GM15510 (cell line): Measurements from ENCODE around the gene HHLA2.

Source experiments
- POLR2A ChIP-seq: IDR thresholded peaks from 3 replicates; pipeline ENCODE4 v1.6.1; 2011; ENCODE audit warnings: borderline replicate concordance; ENCODE audit not compliant: insufficient read length; ENCODE audit errors: extremely low read depth

The HHLA2 gene

DNA sequence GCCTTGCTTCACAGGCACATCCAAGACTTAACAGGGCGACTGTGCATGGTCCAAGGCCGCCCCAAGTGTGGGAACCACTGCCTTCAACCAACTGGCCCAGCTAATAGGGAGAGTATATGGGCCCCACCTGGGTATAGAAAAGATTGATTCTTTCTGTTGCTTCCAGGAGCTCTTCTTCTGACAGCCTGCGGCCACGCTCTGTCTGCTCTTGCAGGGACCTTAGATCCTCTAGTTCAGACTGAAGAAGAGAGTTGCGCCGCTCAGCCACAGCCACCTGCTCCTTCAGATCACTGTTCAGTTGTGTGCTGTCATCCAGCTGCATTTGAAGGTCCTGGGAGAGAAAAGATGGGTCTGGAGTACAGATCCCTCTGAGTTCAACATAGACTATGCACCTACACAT lies 102.2 kb downstream of the HHLA2 start:
- no peak for TF ChIP-seq POLR2A

DNA sequence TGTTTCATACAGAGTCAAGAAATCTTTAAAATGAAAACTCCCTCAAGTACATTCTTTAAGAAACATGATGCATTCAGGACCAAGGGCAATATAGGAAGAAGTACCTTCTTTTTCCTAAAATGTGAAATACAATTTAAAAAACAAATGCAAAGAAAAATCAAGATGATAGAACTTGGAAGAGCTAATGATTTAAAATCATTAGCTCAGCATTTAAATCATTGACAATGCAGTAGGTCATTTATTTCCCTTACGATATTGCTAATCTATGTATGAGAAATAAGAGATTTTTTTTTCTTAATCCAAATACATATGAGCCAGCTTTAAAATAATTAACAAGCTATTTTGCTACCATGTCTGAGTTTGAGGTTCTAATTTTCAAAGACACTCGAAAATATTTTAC lies 105.5 kb downstream of the HHLA2 start:
- TF ChIP-seq POLR2A: no peak

DNA sequence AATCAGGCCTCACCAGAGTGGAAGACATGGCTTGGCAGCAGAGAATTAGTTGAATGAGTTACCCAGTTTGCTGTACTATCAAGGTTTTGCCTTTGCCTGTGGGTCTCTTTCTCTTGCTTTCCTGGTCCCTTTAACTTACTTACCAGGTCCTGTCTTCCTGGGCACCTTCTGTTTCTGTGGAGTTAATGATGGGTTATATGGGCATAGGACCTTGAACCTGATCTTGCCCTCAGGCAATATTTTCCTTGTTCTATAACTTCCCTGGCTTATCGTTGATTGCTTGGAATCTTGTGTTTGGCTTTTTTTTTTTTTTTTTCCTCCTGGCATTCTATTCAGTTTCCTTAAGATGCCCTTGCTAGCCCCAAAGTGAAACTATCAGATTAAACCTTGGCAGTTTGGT lies 106.8 kb downstream of the HHLA2 start:
- no peak for TF ChIP-seq POLR2A

DNA sequence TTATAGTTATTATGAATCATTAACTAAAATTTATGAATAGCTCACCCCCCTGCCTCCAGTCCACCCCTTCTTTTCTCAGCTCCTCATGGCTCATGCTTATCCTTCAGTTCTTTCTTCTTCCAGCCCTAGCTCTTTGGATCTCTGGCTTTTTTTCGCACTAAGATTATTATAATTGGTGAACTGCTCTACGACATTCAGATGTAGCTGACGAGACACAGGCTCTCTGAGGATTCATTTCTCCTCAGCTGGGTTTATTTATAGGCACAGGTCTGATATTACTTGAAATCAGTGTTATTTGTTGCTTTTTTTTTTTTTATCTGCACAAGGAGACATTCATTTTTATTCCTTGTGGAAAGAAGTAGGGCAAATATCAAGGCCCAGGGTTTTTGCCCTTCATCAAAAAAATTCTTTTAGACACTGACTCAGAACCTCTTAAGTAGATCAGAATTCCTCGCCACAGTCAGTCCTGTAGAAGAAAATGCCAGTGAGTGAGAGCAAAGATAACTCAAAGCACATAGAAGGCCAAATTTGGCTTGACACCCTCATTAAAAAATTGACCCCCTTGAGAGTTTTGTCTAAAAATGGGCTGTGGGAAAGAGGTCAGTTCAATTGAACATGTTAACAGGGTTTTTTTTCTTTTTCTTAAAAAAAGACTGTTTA lies 107.5 kb downstream of the HHLA2 start:
- no peak for TF ChIP-seq POLR2A

DNA sequence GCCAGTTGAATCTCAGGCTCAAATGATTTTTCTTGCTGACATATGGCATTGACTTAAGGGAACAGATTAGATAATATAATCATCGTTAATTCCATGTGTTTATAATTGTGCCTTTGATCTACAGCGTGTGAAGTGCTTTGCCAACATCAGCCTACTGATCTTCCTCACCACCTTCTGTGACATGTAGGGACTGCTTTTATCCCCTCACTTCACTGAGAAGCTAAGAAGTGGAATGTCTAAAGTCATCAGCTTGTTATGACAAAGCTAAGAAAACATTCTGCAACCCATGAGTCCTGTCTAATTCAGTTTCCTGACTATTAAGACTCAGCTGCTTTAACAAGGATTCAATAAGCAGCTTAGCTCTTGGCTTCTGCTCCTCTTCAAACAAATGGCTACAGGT lies 108.0 kb downstream of the HHLA2 start:
- TF ChIP-seq POLR2A: no peak

DNA sequence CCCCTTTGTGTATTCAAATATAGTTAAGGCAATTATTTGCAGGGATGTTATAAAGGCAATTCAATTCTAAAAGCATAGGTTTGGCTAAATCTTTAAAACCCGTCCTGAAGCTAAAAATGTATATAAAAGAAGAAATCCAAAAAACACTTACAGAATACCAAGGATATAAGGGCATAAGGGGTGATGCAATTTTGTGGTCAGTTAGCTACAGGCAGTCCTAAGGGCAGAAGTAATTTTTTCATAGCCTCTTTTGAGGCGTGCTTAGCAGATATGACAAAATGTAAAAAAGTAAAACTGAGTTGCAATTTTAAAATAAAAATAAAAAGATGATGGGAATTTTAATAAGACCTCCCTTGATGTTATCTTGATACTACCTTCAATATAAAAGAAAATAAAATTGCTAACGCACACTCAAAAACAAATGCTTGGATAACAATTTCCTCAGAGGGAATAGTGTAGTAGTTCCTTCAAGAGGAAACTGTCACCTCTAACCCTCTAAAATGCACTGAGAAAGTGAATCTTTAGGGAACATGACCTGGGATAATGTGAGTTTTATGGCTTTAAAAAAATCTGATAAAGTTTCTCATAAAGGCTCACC lies 109.8 kb downstream of the HHLA2 start:
- no peak for TF ChIP-seq POLR2A

DNA sequence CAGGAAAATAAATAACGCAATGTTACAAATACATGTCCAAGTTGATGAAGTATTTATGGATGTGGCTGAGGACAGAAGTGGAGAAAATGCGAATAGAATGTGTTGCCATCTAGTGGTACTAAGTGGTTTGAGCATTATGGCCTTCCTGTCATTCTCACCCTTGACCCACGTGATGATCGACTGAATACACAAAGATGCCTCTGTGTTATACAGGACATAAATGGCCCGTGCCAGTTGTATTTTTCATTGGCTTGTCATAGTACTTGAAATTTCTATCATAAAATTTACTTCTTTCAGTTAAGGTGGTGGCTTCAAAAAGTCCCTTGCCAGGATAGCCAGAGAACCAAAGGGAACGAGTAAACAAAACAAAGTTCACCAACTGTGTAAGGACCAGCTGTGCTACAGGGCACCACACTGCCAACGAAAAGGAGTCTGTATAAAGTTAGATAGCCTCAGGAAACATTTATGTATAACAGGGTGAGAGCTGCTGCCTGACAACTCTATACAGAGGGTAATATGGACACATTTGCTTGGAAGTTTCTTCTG lies 110.4 kb downstream of the HHLA2 start:
- TF ChIP-seq POLR2A: no peak

DNA sequence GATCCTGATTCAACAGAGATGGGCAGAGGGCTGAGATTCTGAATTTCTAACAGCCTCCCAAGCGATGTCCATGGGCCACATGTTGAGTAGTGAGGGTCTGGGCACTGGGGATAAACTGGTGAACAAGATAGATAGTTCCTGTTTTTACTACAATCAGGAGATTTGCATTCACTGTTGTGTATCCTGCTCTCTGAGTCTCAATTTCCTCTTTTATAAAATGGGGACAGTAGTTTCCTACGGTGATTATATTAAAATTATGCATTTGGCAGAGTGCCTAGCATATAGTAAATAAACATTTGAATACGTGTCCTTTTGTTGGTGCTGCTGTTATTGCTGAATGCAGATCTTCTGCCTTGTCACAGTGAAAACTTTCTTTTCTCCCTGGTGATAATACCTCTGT lies 111.5 kb downstream of the HHLA2 start:
- no peak for TF ChIP-seq POLR2A

DNA sequence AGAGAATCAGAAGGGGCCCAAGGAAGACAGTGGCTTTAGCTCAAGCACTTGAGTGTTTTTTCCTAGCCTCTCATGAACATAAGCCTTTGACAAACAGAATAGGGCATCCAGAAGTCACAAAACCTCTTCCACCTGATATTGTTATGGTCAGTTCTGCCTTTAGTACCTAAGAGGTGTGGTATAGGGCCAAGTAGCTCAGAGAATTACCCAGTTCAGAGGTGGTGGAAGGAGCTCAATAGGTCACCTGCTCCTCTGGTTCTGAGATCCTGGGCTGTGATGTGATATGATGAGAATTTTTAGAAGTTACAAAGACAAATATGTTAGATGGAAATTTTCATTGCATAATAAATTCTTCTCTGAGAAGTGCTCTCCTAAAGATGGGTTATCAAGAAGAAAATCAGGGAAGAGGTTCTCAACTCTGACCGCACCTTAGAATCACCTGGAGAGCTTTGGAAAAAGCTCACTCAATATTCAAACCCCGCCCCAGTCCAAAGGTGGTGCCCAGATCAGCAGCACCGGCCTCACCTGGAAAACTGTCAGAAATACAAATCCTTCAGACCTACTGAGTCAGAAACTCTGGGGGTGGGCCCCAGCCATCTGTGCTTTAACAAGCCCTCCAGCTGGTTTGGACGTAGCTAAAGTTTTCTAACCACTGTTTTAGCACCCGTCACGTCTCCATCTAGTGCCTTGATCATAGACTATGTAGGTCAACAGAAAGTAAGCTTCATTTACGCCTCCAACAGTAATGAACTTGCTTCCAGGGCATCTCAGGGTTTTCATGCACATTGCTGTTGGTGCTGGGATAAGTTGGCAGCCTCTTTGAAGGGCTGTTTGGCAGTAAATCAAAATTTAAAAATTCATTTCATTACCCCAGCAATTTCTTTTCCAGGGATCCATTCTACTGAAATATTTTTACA lies 112.8 kb downstream of the HHLA2 start:
- TF ChIP-seq POLR2A: no peak

DNA sequence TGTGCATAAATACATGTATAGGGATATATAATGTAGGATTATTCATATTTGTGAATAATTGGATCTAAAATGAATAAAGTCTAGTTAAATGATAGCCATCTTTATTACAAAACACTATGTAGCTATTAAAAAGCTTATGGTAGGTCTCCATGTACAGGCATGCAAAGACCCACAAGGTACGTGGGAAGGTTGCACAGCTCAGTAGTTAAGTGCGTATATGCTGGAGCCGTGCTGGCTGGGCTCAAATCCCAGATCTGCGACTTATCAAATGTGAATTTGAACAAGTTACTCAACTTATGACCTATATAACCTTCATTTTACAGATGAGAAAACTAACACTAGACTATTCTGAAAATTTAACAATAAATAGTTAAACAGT lies 113.4 kb downstream of the HHLA2 start:
- no peak for TF ChIP-seq POLR2A

DNA sequence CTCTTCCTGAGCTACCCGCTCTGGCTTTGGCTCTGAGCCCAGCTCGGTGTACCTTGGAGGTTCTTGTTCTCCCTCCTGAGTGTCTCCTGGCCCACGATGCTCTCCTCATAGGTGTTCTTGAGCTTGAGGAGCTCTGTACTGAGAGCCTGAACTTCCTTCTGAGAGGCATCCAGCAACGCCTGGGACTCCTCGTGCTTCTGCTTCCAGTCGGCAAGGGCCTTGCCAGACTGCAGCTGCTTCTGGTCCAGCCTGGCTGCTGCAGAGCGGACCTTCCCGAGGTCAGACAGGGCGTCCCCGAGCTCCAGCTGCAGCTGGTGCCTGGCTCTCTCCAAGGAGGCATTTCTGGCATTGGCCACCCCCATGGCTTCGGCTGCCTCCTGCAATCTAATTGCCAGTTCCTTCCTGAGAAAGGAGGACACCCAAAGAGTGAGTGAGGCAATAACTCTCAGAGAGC lies 114.2 kb downstream of the HHLA2 start:
- no peak for TF ChIP-seq POLR2A

DNA sequence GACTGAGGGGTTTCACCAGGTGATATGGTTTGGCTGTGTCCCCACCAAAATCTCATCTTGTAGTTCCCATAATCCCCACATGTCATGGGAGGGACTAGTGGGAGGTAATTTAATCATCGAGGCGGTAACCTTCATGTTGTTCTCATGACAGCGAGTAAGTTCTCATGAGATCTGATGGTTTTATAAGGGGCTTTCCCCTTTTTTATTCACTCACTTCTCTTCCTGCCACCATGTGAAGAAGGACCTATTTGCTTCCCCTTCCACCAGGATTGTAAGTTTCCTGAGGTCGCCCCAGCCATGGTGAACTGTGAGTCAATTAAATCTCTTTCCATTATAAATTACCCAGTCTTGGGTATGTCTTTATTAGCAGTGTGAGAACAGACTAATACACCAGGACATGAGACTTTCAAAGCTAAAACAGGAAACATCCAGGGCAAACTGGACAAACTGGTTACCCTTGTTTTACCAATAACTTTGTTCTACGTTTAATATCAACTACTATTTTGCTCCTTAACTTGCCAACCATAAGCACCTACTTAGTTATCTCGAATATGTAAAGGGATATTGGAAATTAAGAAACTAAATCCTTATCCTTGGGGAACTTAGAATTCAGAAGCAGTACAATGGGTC lies 115.9 kb downstream of the HHLA2 start:
- no peak for TF ChIP-seq POLR2A

DNA sequence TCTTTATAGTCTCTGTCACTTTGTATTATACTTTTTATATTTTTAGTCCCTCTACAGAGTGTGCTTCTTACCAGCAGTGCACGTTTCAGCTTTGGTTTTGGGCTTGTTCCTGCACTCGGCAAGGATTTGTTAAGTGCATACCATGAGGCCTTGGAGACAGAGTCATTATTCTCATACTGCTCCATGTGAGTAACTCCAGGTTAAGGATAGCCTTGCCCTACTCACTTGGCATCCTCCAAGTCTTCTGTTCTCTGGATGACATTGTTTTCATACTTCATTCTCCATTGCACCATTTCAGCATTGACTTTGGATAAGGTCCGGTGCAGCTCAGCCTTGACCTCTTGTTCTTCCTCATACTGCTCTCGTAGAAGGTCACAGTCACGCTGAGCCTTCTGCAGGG lies 117.7 kb downstream of the HHLA2 start:
- TF ChIP-seq POLR2A: no peak

DNA sequence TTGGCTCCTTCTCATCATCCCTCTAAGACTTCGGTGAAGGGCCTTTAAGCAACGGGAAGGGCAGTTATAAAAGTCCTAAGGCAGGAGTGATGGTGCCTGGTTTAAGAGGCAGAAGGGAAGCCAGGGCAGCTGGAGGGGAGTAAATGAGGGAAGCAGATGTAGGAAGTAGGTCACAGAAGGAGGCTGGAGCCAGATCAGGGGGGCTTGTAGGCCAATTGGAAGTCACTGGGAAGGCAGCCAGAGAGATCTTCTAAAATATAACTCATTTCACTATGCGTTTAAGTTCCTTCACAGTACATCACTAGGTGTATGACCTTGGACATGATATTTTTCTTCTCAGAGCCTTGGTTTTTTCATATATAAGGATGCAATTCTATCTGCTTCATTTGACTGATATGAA lies 119.3 kb downstream of the HHLA2 start:
- no peak for TF ChIP-seq POLR2A
